Pulmonary artery endothelial cell (primary cell): ENCODE results near the gene SLC36A3. TPM values are rescaled to one million over a fixed set of nuclear protein-coding genes. Genes with fewer than 3 reads are reported as not detected.
"Not testable (repeated sequence)": the region's sequence is repeated elsewhere in the genome, so short reads cannot be mapped to it uniquely, and the experiment has no call there.

ENCODE experiments used
- DNase-seq: peaks from one replicate; pipeline ENCODE4 v3.0.0-alpha.2; 2011; ENCODE audit warnings: low read depth, low spot score
- total RNA-seq: library from RNA; depleted of rRNA; stranded (reverse); fragments of >200 nt; gene quantifications from 2 replicates; pipeline ENCODE4 v1.2.3, GENCODE V29; 2014

Gene SLC36A3
- total RNA-seq, 1 donor from 2014 or later, result not detected

- DNase-seq, result no peak
Measured at GRCh38 chr5:151259931-151260330, 43.6 kb downstream of the SLC36A3 start.

- no peak for DNase-seq
Measured at GRCh38 chr5:151258816-151259215, 44.8 kb downstream of the SLC36A3 start.

GRCh38 chr5:151258201-151258611, 45.4 kb downstream of the SLC36A3 start:
- no peak for DNase-seq

GRCh38 chr5:151257731-151258181, 45.8 kb downstream of the SLC36A3 start:
- DNase-seq, result no peak

GRCh38 chr5:151255621-151256286, 47.8 kb downstream of the SLC36A3 start:
- no peak for DNase-seq

- DNase-seq, result not testable (repeated sequence)
Measured at GRCh38 chr5:151254990-151255389, 48.6 kb downstream of the SLC36A3 start.

- DNase-seq, result no peak
Measured at GRCh38 chr5:151254556-151254955, 49.0 kb downstream of the SLC36A3 start.

- DNase-seq, result no peak
Measured at GRCh38 chr5:151253605-151253950, 50.0 kb downstream of the SLC36A3 start.

GRCh38 chr5:151252762-151253604, 50.6 kb downstream of the SLC36A3 start, which contains the start of gene GM2A:
TSS of gene GM2A (plus strand) at chr5:151253185. CDS start at chr5:151253217, 32 bp downstream.
- peak; percentile 97 for DNase-seq

GRCh38 chr5:151251621-151252020, 51.9 kb downstream of the SLC36A3 start:
- no peak for DNase-seq

GRCh38 chr5:151251001-151251551, 52.5 kb downstream of the SLC36A3 start:
- DNase-seq, result no peak

- no peak for DNase-seq
Measured at GRCh38 chr5:151250346-151251000, 53.1 kb downstream of the SLC36A3 start.

- no peak for DNase-seq
Measured at GRCh38 chr5:151249281-151249680, 54.3 kb downstream of the SLC36A3 start.

GRCh38 chr5:151248651-151249050, 54.9 kb downstream of the SLC36A3 start:
- DNase-seq, result no peak

- DNase-seq, result no peak
Measured at GRCh38 chr5:151245680-151246219, 57.8 kb downstream of the SLC36A3 start.

GRCh38 chr5:151244206-151244605, 59.4 kb downstream of the SLC36A3 start:
- no peak for DNase-seq

GRCh38 chr5:151243564-151243963, 60.0 kb downstream of the SLC36A3 start:
- DNase-seq, result no peak

- no peak for DNase-seq
Measured at GRCh38 chr5:151243127-151243526, 60.4 kb downstream of the SLC36A3 start.

GRCh38 chr5:151240924-151241635, 62.5 kb downstream of the SLC36A3 start:
- no peak for DNase-seq

GRCh38 chr5:151240268-151240835, 63.2 kb downstream of the SLC36A3 start:
- DNase-seq, result not testable (repeated sequence)
